EL (cell line): ENCODE measurements around the gene FAM120A.

Experiments
- DNase-seq: peaks from one replicate; pipeline ENCODE4 v3.0.0-alpha.2; 2016

Gene FAM120A

DNA sequence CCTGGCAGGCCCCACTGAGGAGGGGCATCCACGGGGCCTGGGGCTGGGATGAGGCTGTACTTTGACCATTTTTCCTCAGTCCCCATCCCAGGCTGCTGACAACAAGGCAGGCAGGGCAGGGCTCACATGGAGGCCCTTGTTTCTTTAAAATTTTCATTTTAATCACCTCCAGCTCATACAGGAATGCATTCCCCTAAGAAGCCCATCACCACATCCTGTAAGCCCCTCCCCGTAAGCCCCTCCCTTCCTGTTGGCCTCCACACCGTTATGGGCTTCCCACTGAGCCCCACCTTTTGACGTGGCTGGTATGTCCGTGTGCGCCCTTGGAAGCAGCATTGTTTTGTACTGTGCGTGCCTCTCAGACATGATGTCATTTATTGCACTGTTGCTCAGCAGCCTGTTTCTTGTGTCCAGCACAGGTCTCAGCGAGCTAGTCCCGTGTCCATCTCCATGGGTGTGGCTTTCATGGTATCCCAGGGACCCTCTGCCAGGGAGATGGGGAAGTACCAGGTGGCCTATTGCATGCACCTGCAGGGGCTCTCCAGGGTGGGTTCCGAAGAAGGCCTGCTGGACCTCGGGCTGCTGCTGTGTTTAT is 147.3 kb downstream of the FAM120A start:
- no peak for DNase-seq

DNA sequence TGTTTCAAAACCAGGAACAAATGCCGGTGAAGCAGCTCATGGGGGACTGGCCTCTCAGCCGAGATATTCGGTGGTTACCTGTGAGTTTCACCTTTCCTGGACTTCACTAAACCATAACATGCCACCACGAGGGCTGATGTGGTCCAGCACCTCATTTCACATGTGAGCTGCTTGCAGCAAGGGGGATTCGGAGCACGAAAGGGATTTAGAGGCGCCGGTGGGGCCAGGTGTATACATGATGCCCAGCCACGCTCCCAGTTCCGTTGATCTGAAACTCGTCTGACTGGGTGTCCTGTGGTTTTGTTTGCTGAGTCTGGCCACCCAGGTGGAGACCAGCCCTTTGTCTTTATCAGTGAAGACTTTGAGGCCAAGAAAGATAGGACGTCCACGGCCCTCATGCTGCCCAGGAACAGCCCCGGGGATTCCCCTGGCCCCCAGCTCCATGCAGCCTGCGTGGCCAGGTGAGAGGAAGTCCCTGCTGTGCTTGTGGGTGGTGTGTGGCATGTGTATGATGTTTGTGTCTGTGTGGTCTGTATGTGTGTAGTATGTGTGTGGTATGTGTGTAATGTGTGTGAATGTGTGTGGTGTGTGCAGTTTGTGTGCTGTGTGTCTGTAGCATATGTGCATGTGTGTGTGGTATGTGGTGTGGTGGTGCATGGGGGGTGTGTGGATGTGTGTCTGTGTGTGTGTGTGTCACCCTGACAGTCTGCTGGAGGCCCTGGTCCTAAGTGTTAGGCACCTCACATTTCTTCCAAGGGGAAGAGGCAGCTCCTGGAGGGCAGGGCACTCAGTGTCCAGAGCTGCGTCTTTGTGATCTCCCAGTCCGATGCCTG is 148.3 kb downstream of the FAM120A start:
- no peak for DNase-seq

DNA sequence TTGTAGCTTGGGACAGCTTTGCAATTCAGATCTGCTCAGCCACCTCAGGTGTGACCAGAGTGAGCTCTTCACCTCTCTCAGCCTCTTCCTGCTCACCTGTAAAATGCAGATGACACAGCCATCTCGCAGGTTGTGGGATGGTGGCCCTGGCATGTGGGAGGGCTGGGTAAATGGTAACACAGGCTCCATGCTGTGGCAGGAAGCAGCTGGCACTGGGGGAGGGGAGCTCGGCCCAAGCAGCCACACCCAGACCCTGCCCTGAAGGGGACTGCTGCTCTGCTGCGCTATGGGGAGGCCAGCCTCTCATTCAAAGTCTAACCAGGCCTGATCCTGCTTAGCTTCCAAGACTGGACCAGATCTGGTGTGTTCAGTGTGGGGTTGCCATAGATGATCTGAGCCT is 149.0 kb downstream of the FAM120A start:
- DNase-seq, result no peak

DNA sequence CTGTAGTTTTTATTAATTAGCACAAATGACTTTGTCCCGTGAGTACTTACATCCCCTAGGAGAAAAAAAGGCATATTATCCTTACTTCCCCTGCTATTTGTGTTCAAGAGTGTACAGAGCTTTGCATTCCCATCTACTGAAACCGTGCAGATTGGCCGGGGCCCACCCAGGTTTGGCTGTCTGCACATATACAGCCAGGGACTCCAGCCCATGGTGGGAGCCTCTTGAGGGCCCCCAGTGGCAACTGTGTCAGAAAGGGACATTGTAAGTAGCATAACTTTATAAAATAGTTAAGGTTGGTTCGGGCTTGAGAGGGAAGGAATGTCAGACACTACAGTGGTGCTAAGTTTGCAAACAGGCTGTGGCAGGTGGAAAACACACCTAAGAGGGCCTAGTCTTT is 149.6 kb downstream of the FAM120A start:
- no peak for DNase-seq

DNA sequence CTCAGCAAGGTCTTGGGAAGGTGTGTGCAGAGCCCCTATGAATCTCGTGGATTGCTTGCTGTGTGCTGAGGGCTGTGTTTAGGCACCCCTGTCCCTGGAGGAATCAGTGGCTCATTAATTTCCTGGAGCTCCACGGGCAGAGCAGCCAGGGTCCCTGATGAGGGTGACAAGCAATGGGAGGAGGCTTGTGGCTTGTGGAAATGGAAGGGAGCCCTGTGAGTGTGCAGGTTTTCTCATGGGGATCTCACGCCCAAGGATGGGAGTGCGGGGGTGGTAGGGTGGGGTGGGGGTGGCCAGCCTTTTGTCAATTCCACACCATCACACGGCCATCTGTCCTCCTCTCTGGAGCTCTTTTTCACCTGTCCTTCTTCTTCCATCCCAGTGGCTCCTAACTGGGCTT is 150.2 kb downstream of the FAM120A start:
- DNase-seq, result no peak

DNA sequence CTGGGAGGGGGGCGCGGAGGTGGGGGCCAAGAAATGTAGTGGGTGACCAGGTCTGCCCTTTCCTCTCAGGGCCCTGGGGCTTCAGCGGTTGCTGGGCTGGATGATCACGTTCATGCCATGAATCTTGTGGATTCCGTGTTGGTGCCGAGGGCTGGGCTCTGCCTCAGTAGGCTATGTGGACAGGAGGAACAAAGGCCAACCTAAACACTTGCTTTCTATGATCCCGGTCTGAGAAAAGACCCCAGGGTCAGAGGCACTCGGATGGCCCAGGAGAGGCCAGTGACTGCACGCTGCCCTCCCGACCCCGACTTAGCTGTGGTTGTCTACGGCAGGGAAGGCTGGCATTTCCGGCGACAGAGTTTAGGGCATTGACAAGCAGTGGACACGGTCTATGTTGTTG is 151.5 kb downstream of the FAM120A start:
- DNase-seq, result no peak

DNA sequence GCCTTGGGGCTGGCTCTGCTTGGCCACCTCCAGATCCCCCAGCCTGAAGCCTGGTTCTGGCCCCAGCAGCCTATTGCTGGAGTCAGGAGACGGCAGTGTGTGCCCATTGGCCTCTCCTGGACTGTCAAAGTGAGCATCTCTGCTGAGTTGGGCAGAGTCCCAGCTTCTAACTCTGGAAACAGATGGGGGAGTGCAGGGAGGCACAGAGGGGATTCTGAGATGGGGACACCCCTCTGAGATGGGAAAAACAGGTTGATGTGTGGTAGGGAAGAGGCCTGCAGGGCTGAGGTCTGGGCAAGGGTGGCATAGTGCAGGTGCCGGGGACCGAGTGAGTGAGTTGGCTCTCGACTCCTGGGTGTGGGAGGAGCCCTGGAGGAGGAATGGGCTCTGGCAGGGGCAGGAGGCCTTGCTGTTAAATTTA is 152.4 kb downstream of the FAM120A start:
- DNase-seq, result no peak

DNA sequence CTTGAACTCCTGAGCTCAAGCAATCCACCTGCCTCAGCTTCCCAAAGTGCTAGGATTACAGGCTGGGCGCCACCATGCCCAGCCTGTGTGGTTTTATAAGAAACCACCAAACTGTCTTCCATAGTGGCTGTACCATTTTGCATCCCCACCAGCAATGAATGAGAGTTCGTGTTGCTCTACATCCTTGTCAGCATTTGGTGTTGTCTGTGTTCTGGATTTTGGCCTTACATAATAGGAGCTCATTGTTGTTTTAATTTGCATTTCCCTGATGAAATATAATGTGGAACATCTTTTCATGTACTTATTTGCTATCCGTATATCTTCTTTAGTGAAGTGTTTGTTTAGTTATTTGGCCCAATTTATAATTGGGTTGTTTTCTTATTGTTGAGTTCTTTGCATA is 154.7 kb downstream of the FAM120A start:
- no peak for DNase-seq

DNA sequence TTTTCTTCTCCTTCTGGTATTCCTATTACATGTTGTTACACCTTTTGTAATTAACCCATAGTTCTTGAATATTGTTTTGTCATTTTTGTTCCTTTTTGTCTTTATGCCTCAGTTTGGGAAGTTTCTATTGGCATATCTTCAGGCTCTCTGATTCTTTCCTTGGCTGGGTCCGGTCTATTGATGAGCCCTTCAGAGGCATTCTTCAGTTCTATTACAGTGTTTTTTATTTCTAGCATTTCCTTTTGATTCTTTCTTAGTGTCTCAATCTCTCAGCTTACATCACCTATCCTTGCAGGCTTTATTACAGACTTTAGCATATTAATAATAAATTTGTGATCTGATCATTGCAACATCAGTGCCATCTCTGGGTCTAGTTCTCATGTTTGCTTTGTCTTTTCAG is 158.7 kb downstream of the FAM120A start:
- DNase-seq, result no peak

DNA sequence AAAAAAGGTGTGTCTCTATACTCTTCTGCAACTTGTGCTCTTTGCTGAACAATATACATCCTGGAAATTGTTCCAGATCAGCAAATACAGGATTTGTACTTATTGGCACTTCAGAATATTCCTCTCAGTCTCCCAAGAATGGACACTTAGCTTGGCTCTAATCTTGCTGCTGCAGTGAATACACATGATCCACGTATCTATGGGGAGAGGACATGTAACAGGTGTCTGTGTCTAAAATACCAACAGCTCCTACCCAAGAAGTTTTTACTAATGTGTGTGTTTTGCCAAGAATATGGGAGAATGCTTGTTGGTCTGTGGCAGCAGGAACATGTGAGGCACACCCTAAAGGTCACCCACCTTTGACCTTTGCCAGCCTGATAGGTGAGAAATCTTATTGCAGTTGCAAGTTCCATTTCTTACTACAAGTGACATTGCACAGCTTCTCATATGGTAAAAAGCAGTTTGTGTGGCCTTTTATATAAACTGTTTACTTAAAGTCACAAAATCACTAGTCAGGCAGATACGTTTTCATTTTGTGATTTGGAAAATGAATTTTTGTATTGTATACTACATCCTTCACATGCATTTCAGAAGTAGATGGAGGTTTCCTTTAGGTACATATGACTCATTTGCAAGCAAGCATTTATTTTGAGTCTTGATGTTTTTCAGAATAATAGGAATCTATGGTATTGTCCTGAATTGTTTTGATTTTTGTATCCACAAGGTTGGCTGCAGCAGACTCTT is 160.7 kb downstream of the FAM120A start:
- no peak for DNase-seq

DNA sequence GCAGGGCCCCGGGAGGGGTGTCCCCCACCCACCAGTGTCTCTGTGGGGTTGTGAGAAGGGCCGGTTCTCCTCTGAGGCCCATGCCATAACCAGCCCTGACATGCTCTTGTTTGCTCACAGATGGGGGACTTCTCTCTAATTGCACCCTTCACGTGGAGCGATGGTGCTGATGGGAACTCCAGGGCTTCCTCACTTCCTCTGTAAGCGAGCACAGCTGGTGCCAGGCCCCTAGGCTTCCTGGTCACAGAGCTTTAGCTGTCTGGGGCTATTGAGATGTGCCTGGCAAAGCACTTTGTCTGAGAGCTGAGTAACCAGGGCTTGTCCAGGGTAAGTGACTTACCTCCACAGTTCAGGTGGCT is 161.3 kb downstream of the FAM120A start:
- DNase-seq, result no peak

DNA sequence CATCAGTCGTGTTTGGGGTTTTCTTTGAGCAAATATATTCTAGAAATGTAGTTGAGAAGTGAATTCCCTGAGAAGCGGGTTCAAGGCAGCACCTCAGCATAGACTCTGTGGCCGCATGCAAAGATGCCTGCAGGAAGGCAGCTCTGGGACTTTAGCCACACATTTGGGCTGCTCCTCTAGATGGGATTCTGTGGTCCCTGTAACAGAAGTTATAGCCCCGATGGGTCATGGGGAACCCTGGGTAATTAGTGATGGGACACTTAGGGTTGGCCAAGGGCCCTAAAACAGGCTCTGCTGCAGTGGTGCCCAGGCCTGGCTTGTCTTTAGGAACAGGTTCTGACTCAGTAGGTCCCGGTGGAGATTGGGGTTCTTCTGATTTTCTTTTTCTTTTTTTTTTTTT is 161.7 kb downstream of the FAM120A start:
- no peak for DNase-seq

DNA sequence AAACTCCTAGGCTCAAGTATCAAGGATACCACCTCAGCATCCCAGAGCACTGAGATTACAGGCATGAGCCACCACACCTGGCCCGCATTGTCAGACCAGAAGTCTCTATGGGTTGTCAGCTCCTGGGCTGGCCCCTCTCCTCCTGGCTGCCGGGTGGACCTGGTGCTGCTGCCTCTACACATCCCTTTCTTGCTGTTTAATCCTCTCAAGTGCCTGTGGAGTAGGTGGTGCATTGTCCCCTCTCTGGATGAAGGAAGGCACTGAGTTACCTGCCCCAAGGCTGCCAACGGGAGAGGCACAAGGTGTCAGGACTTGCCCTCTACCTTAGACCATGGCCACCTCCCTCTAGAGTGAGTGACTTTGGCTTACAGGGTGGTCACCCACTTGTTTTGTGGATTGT is 162.3 kb downstream of the FAM120A start:
- no peak for DNase-seq

DNA sequence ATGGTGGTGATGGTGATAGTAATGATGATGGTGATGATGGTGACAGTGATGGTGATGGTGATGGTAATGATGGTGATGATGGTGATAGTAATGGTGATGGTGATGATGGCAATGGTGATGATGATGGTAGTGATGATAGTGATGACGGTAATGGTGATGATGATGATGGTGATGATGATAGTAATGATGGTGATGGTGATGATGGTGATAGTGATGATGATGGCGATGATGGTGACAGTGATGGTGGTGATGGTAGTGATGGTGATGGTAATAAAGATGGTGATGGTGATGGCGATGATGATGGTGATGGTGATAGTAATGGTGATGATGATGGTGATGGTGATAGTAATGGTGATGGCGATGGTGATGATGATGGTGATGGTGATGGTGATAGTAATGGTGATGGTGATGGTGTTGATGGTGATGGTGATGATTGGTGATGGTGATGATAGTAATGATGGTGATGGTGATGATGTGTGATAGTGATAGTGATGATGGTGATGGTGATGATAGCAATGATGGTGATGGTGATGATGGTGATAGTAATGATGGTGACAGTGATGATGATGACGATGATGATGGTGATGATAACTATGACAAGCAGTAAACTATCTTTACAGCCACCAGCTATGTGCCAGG is 163.5 kb downstream of the FAM120A start:
- no peak for DNase-seq
